HepG2 (cell line): ENCODE measurements around the gene GNAZ. TPM values are rescaled to one million over a fixed set of nuclear protein-coding genes. Genes with fewer than 3 reads are reported as not detected.

ENCODE experiments used
- ATAC-seq: fragments of 200-7000 bp; cut with Tn5 transposase; 3 replicates; pipeline ENCODE4 v1.9.1; 2020; ENCODE audit warnings: mild to moderate bottlenecking, moderate library complexity
- BruUV-seq: library from RNA; stranded (reverse); fragments of 400-500 nt; replicated peaks from 2 replicates; lab custom pipeline; 2021; lab: Mats Ljungman, UMichigan
- CTCF ChIA-PET: fragments of 300-600 bp; formaldehyde crosslinking; extraction: SDS; loops from one replicate; lab custom pipeline; 2021; ENCODE audit warnings: low total read pairs, inconsistent platforms, low intra/inter-chr PET ratio; lab: Yijun Ruan, JAX
- POLR2A ChIA-PET: fragments of 350-600 bp; sonication (Branson Sonifier 250); formaldehyde crosslinking; loops from one replicate; lab custom pipeline; 2020; ENCODE audit warnings: antibody characterized with exemption, inconsistent platforms; lab: Yijun Ruan, JAX
- DNase-seq: peaks from one replicate; pipeline ENCODE4 v3.0.0-alpha.2; 2015; ENCODE audit warnings: low spot score
- FAIRE-seq: peaks from 3 replicates; lab custom pipeline; 2011; peaks lifted over from hg19 to GRCh38; lab: Jason Lieb, UNC
- H2AFZ ChIP-seq: one replicate; pipeline ENCODE4 v1.6.1; 2011; ENCODE audit warnings: low read length, inconsistent platforms
- H3K27ac ChIP-seq: fragments of 300-600 bp; 3 replicates; pipeline ENCODE4 v1.8.0; 2011; ENCODE audit warnings: mixed run types, mild to moderate bottlenecking, mixed read lengths, low read length, inconsistent platforms; ENCODE audit not compliant: insufficient read depth; ENCODE audit errors: extremely low read length
- H3K27me3 ChIP-seq, 2 experiments: fragments of 200-600 bp in 1 of 2; 2 replicates in 1 of 2; 3 replicates in 1 of 2; pipeline versions ENCODE4 v1.6.0 to v1.8.0; 2011; ENCODE audit warnings: low read length in 2 of 2, mild to moderate bottlenecking in 2 of 2, moderate library complexity in 2 of 2, inconsistent platforms in 1 of 2; ENCODE audit not compliant: insufficient read depth in 2 of 2, control insufficient read depth in 1 of 2
- H3K36me3 ChIP-seq, 2 experiments: fragments of 200-600 bp in 1 of 2; replicated peaks in 1 of 2; 2 replicates in 1 of 2; 3 replicates in 1 of 2; pipeline versions ENCODE4 v1.5.1 to v1.8.0; 2011; ENCODE audit warnings: low read length in 2 of 2, inconsistent platforms in 1 of 2; ENCODE audit not compliant: insufficient read depth in 2 of 2, control insufficient read depth in 1 of 2
- H3K4me1 ChIP-seq: 2 replicates; pipeline ENCODE4 v1.5.1; 2012; ENCODE audit warnings: low read length, inconsistent platforms; ENCODE audit not compliant: insufficient read depth
- H3K4me2 ChIP-seq: 2 replicates; pipeline ENCODE4 v1.6.0; 2011; ENCODE audit warnings: low read depth, low read length, inconsistent platforms
- H3K4me3 ChIP-seq, 3 experiments: fragments of 200-600 bp in 1 of 3; sonication (generic), shearing (Covaris generic) in 1 of 3; replicated peaks in 1 of 3; 2 replicates each; pipeline ENCODE4 v1.5.1; 2011 to 2016; ENCODE audit warnings: low read length in 3 of 3, inconsistent platforms in 2 of 3, low read depth in 2 of 3, mild to moderate bottlenecking in 2 of 3, control low read depth in 1 of 3, mixed read lengths in 1 of 3; ENCODE audit not compliant: insufficient read depth in 1 of 3
- H3K79me2 ChIP-seq: one replicate; pipeline ENCODE4 v1.6.1; 2011; ENCODE audit warnings: low read length, inconsistent platforms; ENCODE audit not compliant: insufficient read depth
- H3K9ac ChIP-seq: 2 replicates; pipeline ENCODE4 v1.6.0; 2011; ENCODE audit warnings: mild to moderate bottlenecking, low read depth, low read length, inconsistent platforms; ENCODE audit not compliant: insufficient read depth
- H3K9me3 ChIP-seq: 2 replicates; pipeline ENCODE4 v1.5.1; 2012; ENCODE audit warnings: mild to moderate bottlenecking, low read length
- H4K20me1 ChIP-seq: 2 replicates; pipeline ENCODE4 v1.6.0; 2011; ENCODE audit warnings: inconsistent platforms, mild to moderate bottlenecking, low read length, moderate library complexity; ENCODE audit not compliant: insufficient read depth
- ADNP ChIP-seq: sonication (generic); formaldehyde crosslinking; IDR thresholded peaks from 2 replicates; pipeline ENCODE4 v1.4.0; 2020; ENCODE audit warnings: missing genetic modification reagents
- EZH2 ChIP-seq: conservative IDR thresholded peaks from 2 replicates; pipeline ENCODE4 v1.6.1; 2012; ENCODE audit warnings: mild to moderate bottlenecking, low read depth, low read length, moderate library complexity
- KLF15 ChIP-seq: sonication (generic); formaldehyde crosslinking; IDR thresholded peaks from 2 replicates; pipeline ENCODE4 v1.8.1; 2023; ENCODE audit warnings: borderline replicate concordance, mild to moderate bottlenecking, inconsistent platforms, missing genetic modification reagents, mixed read lengths
- SNAI1 ChIP-seq: sonication (generic); formaldehyde crosslinking; IDR thresholded peaks from 2 replicates; pipeline ENCODE4 v1.5.0; 2020; ENCODE audit warnings: mild to moderate bottlenecking, missing genetic modification reagents, borderline replicate concordance
- TBX3 ChIP-seq: fragments of 450-650 bp; IDR thresholded peaks from 2 replicates; pipeline ENCODE4 v1.6.1; 2017; ENCODE audit warnings: antibody characterized with exemption, mild to moderate bottlenecking, inconsistent platforms, borderline replicate concordance
- ZBTB7A ChIP-seq: sonication (generic); formaldehyde crosslinking; IDR thresholded peaks from 2 replicates; pipeline ENCODE4 v1.8.0; 2022; ENCODE audit warnings: mild to moderate bottlenecking, missing genetic modification reagents
- ZNF569 ChIP-seq: sonication (generic); formaldehyde crosslinking; IDR thresholded peaks from 2 replicates; pipeline ENCODE4 v1.5.0; 2020; ENCODE audit warnings: mild to moderate bottlenecking, missing genetic modification reagents, moderate library complexity, borderline replicate concordance
- ZNF790 ChIP-seq: sonication (generic); formaldehyde crosslinking; IDR thresholded peaks from 2 replicates; pipeline ENCODE4 v1.8.0; 2022; ENCODE audit warnings: missing genetic modification reagents, mild to moderate bottlenecking, borderline replicate concordance
- WGBS: methylation state at CpG from one replicate; pipeline ENCODE4 v1.1.6; 2017; ENCODE audit warnings: low lambda C conversion rate; 5-methylcytosine and 5-hydroxymethylcytosine counted together
- in situ Hi-C: cut with HindIII; loops from 2 replicates; pipeline ENCODE4 v1.10.0; 2017; ENCODE audit warnings: low pct_unique_long_range_greater_than_20kb; ENCODE audit not compliant: extremely low pct_ligation_motif_present
- intact Hi-C: fragments of 100-400 bp; cut with micrococcal nuclease; formaldehyde crosslinking; loops from one replicate; pipeline ENCODE4 v1.10.0; 2022; ENCODE audit not compliant: unreplicated experiment
- polyA plus RNA-seq, 8 experiments: library from polyadenylated mRNA; depleted of rRNA in 3 of 8; stranded (reverse) in 7 of 8; unstranded in 1 of 8; fragments of >200 nt; fragmentation: Illumina TruSeq in 4 of 8; extraction: Trizol in 4 of 8; gene quantifications; 2 replicates each; pipeline versions ENCODE4 v1.2.1 to v1.2.3, GENCODE V29; 2011 to 2016; ENCODE audit warnings: low read depth in 4 of 8, missing spikeins in 1 of 8, mixed read lengths in 1 of 8; ENCODE audit not compliant: insufficient read depth in 1 of 8
- total RNA-seq, 5 experiments: library from RNA; depleted of rRNA; stranded (reverse); fragments of >200 nt; fragmentation: Illumina TruSeq; extraction: Trizol; gene quantifications; 2 replicates each; pipeline ENCODE4 v1.2.3, GENCODE V29; 2016; ENCODE audit warnings: low read depth in 1 of 5
- TF ChIP-seq, protein P1 (sequence below): sonication (generic); formaldehyde crosslinking; IDR thresholded peaks from 2 replicates; pipeline ENCODE4 v1.8.0; 2022; ENCODE audit warnings: missing genetic modification reagents, mild to moderate bottlenecking, inconsistent platforms, borderline replicate concordance

Gene GNAZ
- total and polyA plus RNA-seq, 2 of the 13 experiments (the other 11 are each of a cell fraction or from before 2014, with no cell fraction given), result 11.4 to 22.3 TPM

DNA sequence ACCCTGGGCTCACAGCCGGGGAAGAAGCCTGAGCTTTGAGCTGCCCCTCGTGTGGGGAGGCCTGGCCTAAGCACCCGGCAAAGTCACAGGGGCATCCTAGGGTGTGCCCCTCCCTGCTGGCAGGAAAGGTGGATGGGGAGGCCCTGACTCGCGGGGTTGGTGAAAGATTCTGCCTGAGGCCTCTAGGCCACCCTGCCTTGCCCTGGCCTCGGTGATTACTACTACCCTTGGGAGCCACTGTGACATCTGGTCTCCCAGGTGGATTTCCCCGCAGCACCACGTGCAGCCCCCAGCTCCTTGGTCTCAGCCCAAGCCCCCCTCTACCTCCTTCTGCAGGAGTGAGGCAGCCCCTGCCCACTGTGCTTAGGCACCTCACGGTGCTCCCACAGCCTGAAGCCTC lies 23.9 kb downstream of the GNAZ start:
- in situ Hi-C loops, result no loop called here
- CTCF ChIA-PET, result no interaction called here

More for the DNA sequence above, 23.9 kb downstream of the GNAZ start:
- no peak overlapping the region for H3K9ac ChIP-seq
- no TSS peak for BruUV-seq
- H3K79me2 ChIP-seq, result no peaks in the 10 kb centered on the region
- intact Hi-C loops, result no loop called here
- H2AFZ ChIP-seq, result no peak overlapping the region
- H4K20me1 ChIP-seq, result peaks cover 5% of the 10 kb centered on the region; the same call in 1 of the 2 replicates
- no peak for ATAC-seq
- TF ChIP-seq EZH2 (no peak), ADNP (no peak), ZBTB7A (CRISPR knock-in tag) (no peak), KLF15 (no peak), ZNF790 (no peak), ZNF569 (CRISPR knock-in tag) (no peak), SNAI1 (CRISPR knock-in tag) (no peak), TBX3 (no peak)
- TF ChIP-seq, protein P1, sequence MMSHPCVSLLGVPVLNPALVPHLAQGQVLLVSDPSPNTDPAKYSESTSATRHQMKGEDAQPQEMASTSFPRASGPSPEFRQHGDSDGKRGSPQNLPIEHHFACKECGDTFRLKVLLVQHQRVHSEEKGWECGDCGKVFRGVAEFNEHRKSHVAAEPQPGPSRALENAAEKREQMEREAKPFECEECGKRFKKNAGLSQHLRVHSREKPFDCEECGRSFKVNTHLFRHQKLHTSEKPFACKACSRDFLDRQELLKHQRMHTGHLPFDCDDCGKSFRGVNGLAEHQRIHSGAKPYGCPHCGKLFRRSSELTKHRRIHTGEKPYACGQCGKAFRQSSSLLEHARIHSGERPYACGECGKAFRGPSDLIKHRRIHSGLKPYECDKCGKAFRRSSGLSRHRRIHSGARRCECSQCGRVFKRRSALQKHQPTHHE, result no peak
- POLR2A ChIA-PET, result interaction anchor here (1.8 kb wide), 1 partner anchor 19 kb away, joined by 4 read pairs; no protein-coding TSS in a partner anchor
- FAIRE-seq, result no peak
- no peaks in the 10 kb centered on the region for H3K9me3 ChIP-seq
- H3K27ac ChIP-seq, result no peak overlapping the region
- H3K36me3 ChIP-seq, result peaks cover 8 to 23% of the 10 kb centered on the region in 2 experiments; a peak in 4 of 5 replicates
- no peak overlapping the region for H3K4me2 ChIP-seq
- H3K4me3 ChIP-seq, result no peak overlapping the region
- DNase-seq, result no peak
- WGBS, result 92% methylated on average over 5 of the region's 9 CpGs
- no peaks in the 10 kb centered on the region for H3K27me3 ChIP-seq
- H3K4me1 ChIP-seq, result no peaks in the 10 kb centered on the region
